Activated naive CD8-positive, alpha-beta T cell treated with anti-CD3 and anti-CD28 coated beads, Interleukin-2, amount 50 U/mL, for 24 hours (primary cell): Measurements from ENCODE around the gene DCC.

ENCODE experiments used
- ATAC-seq: fragments of 150-1000 bp; cut with Tn5 transposase; one replicate; pipeline ENCODE4 v1.10.0; 2021
- DNase-seq: peaks from one replicate; pipeline ENCODE4 v3.0.0; 2021
- H3K27ac Mint-ChIP-seq: one replicate; pipeline ENCODE4 v1.8.0; 2021; ENCODE audit warnings: mild to moderate bottlenecking, mixed read lengths
- H3K27me3 Mint-ChIP-seq: one replicate; pipeline ENCODE4 v1.8.0; 2021; ENCODE audit warnings: mixed read lengths
- H3K36me3 Mint-ChIP-seq: one replicate; pipeline ENCODE4 v1.8.0; 2021; ENCODE audit warnings: low read depth, mixed read lengths
- H3K4me1 Mint-ChIP-seq: one replicate; pipeline ENCODE4 v1.8.0; 2021; ENCODE audit warnings: mixed read lengths
- H3K4me3 Mint-ChIP-seq: one replicate; pipeline ENCODE4 v1.8.0; 2021; ENCODE audit warnings: mild to moderate bottlenecking, moderate library complexity, mixed read lengths
- H3K9me3 Mint-ChIP-seq: one replicate; pipeline ENCODE4 v1.8.0; 2021; ENCODE audit warnings: mixed read lengths

Gene DCC

GRCh38 chr18:52427521-52428175, 87.7 kb downstream of the DCC start:
- no peak overlapping the region for H3K4me3 Mint-ChIP-seq
- no peaks in the 10 kb centered on the region for H3K36me3 Mint-ChIP-seq
- no peak for ATAC-seq
- no peak for DNase-seq
- H3K27ac Mint-ChIP-seq: no peak overlapping the region
- H3K4me1 Mint-ChIP-seq: no peaks in the 10 kb centered on the region
- H3K9me3 Mint-ChIP-seq: peaks cover 5% of the 10 kb centered on the region
- no peaks in the 10 kb centered on the region for H3K27me3 Mint-ChIP-seq

GRCh38 chr18:52431683-52432082, 91.7 kb downstream of the DCC start:
- Mint-ChIP-seq H3K9me3 (peaks cover 5% of the 10 kb centered on the region), H3K27ac (no peak overlapping the region), H3K4me1 (no peaks in the 10 kb centered on the region), H3K4me3 (no peak overlapping the region), H3K36me3 (no peaks in the 10 kb centered on the region), H3K27me3 (no peaks in the 10 kb centered on the region)
- no peak for ATAC-seq
- no peak for DNase-seq

DNA sequence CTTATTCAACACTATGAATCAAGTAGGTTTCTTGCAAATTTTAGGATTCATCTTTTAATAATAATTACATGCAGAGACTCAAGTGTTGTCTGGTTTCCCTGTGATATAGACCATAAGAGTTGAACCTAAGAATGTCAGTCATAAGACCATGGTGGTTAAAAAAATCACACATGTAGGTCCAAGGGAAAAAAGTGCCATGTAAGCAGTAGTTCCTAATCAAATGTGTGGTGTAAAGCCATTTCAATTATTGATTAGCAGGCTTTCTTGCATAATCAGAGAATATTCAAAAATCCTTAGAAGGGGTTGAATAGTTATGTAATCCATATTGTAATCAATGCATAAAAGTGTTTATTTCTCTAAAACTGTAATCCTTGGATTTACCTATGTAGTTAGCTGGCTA, 93.8 kb downstream of the DCC start:
- Mint-ChIP-seq H3K27me3 (no peaks in the 10 kb centered on the region), H3K9me3 (no peaks in the 10 kb centered on the region), H3K4me3 (no peak overlapping the region), H3K27ac (no peak overlapping the region), H3K36me3 (no peaks in the 10 kb centered on the region), H3K4me1 (no peaks in the 10 kb centered on the region)
- DNase-seq: no peak
- ATAC-seq: no peak

GRCh38 chr18:52435301-52435700, 95.3 kb downstream of the DCC start:
- Mint-ChIP-seq H3K4me3 (no peak overlapping the region), H3K9me3 (no peaks in the 10 kb centered on the region), H3K4me1 (no peaks in the 10 kb centered on the region), H3K27me3 (no peaks in the 10 kb centered on the region), H3K27ac (no peak overlapping the region), H3K36me3 (no peaks in the 10 kb centered on the region)
- ATAC-seq: no peak
- DNase-seq: no peak

DNA sequence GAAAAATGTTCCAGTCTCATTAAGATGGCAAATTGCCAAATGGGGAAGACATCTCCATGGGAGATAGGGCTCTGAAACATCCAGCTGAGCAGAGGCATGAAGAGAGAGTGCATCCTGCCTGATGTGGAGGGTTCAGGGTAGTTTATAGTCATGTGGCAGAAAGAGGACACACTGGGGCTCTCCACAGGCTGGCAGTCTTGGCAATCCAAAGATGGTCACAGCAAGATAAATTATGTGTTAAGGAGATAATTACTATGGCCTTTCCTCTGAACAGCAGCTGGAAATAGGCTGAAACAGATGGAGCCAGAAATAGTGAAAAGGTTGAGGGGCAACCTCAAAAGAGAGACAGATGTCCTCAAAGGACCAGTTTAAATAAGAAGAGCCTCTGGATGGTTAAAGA, 97.2 kb downstream of the DCC start:
- H3K36me3 Mint-ChIP-seq: no peaks in the 10 kb centered on the region
- no peak for DNase-seq
- no peak overlapping the region for H3K4me3 Mint-ChIP-seq
- H3K27me3 Mint-ChIP-seq: no peaks in the 10 kb centered on the region
- H3K27ac Mint-ChIP-seq: no peak overlapping the region
- H3K9me3 Mint-ChIP-seq: no peaks in the 10 kb centered on the region
- ATAC-seq: no peak
- H3K4me1 Mint-ChIP-seq: no peaks in the 10 kb centered on the region

GRCh38 chr18:52439457-52439856, 99.5 kb downstream of the DCC start:
- Mint-ChIP-seq H3K4me3 (no peak overlapping the region), H3K27ac (no peak overlapping the region), H3K27me3 (no peaks in the 10 kb centered on the region), H3K9me3 (peaks cover 7% of the 10 kb centered on the region), H3K4me1 (no peaks in the 10 kb centered on the region), H3K36me3 (no peaks in the 10 kb centered on the region)
- no peak for ATAC-seq
- DNase-seq: no peak

GRCh38 chr18:52441794-52442193, 101.8 kb downstream of the DCC start:
- Mint-ChIP-seq H3K36me3 (no peaks in the 10 kb centered on the region), H3K9me3 (peaks cover 7% of the 10 kb centered on the region), H3K4me3 (no peak overlapping the region), H3K27ac (no peak overlapping the region), H3K4me1 (no peaks in the 10 kb centered on the region), H3K27me3 (no peaks in the 10 kb centered on the region)
- ATAC-seq: no peak
- DNase-seq: no peak

- Mint-ChIP-seq H3K36me3 (no peaks in the 10 kb centered on the region), H3K4me3 (no peak overlapping the region), H3K9me3 (peaks cover 7% of the 10 kb centered on the region), H3K27me3 (no peaks in the 10 kb centered on the region), H3K27ac (no peak overlapping the region), H3K4me1 (no peaks in the 10 kb centered on the region)
- DNase-seq (no peak), ATAC-seq (no peak)
These were observed 102.7 kb downstream of the DCC start for GRCh38 chr18:52442686-52443085.

DNA sequence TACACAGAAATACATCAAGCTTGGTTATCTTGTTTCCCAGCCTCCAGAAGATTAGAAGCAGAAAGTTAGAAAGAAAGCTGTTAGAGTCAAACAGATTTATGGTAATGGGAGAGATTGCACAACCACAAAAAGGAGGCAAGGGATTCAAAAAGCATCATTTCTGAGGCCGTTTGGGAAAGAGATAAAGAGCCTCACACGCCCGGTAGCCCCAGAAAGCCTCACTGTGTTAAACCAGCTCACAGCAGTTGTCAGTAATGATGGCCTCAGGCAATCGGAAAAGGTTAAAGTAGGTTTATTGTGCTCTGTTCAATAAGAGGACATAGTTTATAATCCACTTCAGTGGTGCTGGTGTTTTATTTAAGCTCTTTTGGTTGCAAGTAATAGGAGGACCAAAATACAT, 111.3 kb downstream of the DCC start:
- ATAC-seq: no peak
- H3K27me3 Mint-ChIP-seq: no peaks in the 10 kb centered on the region
- no peak overlapping the region for H3K4me3 Mint-ChIP-seq
- H3K27ac Mint-ChIP-seq: no peak overlapping the region
- DNase-seq: no peak
- H3K4me1 Mint-ChIP-seq: no peaks in the 10 kb centered on the region
- no peaks in the 10 kb centered on the region for H3K36me3 Mint-ChIP-seq
- H3K9me3 Mint-ChIP-seq: no peaks in the 10 kb centered on the region

DNA sequence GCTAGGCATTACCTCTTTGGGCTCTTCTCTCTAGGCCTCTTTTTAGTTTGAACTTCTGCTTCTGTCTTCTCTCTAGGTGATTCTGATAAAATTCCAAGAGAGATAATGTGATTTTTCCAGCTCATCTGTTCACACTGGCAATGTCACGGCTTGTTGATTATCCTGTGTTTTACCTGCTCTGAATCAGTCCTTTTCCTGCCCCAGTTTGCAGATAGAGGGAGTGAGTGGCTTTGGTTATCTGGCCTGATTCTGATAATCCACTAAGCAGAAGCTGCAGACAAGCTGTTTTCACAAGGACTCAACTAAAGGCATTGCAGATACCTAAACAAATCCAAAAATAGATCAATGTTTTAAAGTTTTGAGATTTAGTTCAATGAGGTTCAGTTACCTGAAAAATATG, 111.9 kb downstream of the DCC start:
- Mint-ChIP-seq H3K4me3 (no peak overlapping the region), H3K36me3 (no peaks in the 10 kb centered on the region), H3K9me3 (no peaks in the 10 kb centered on the region), H3K4me1 (no peaks in the 10 kb centered on the region), H3K27ac (no peak overlapping the region), H3K27me3 (no peaks in the 10 kb centered on the region)
- DNase-seq: no peak
- no peak for ATAC-seq

DNA sequence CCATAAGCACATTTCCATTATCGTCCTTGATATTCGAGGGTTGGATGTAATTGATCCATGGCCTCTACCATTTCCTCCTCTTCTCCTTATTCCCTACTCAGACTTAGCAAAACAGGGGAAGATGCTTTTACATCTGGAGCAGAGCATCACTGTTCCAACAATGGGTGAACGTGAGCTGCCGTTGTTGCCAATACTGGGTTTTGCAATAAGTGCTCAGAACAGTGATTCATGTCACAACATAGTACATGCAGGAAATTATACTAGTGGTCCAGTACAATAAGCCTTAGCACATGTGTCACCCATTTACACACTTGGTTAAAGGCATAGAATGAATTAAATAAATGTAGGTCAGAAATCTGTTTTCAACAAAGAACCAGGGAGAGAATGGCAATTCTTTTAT, 112.4 kb downstream of the DCC start:
- Mint-ChIP-seq H3K27me3 (no peaks in the 10 kb centered on the region), H3K27ac (no peak overlapping the region), H3K9me3 (no peaks in the 10 kb centered on the region), H3K36me3 (no peaks in the 10 kb centered on the region), H3K4me3 (no peak overlapping the region), H3K4me1 (no peaks in the 10 kb centered on the region)
- DNase-seq: no peak
- ATAC-seq: no peak

GRCh38 chr18:52459890-52460289, 119.9 kb downstream of the DCC start:
- DNase-seq (no peak), ATAC-seq (no peak)
- H3K27ac Mint-ChIP-seq: no peak overlapping the region
- H3K9me3 Mint-ChIP-seq: peaks cover 7% of the 10 kb centered on the region
- no peaks in the 10 kb centered on the region for H3K4me1 Mint-ChIP-seq
- no peak overlapping the region for H3K4me3 Mint-ChIP-seq
- no peaks in the 10 kb centered on the region for H3K27me3 Mint-ChIP-seq
- H3K36me3 Mint-ChIP-seq: no peaks in the 10 kb centered on the region

GRCh38 chr18:52462853-52463252, 122.9 kb downstream of the DCC start:
- Mint-ChIP-seq H3K27me3 (no peaks in the 10 kb centered on the region), H3K27ac (no peak overlapping the region), H3K36me3 (no peaks in the 10 kb centered on the region), H3K4me1 (no peaks in the 10 kb centered on the region), H3K9me3 (peaks cover 11% of the 10 kb centered on the region), H3K4me3 (no peak overlapping the region)
- ATAC-seq: no peak
- no peak for DNase-seq

- DNase-seq: no peak
These were observed 125.4 kb downstream of the DCC start for GRCh38 chr18:52465391-52465790.

GRCh38 chr18:52468496-52468895, 128.5 kb downstream of the DCC start:
- H3K9me3 Mint-ChIP-seq: peaks cover 7% of the 10 kb centered on the region
- no peaks in the 10 kb centered on the region for H3K27me3 Mint-ChIP-seq
- H3K4me3 Mint-ChIP-seq: no peak overlapping the region
- no peak for ATAC-seq
- H3K4me1 Mint-ChIP-seq: no peaks in the 10 kb centered on the region
- no peaks in the 10 kb centered on the region for H3K36me3 Mint-ChIP-seq
- no peak overlapping the region for H3K27ac Mint-ChIP-seq
- no peak for DNase-seq

More at GRCh38 chr18:52465391-52465790, 125.4 kb downstream of the DCC start:
- Mint-ChIP-seq H3K4me3 (no peak overlapping the region), H3K27me3 (no peaks in the 10 kb centered on the region), H3K27ac (no peak overlapping the region), H3K9me3 (peaks cover 8% of the 10 kb centered on the region), H3K36me3 (no peaks in the 10 kb centered on the region), H3K4me1 (no peaks in the 10 kb centered on the region)
- ATAC-seq: no peak

- no peak for ATAC-seq
- no peaks in the 10 kb centered on the region for H3K9me3 Mint-ChIP-seq
These were observed 135.3 kb downstream of the DCC start for GRCh38 chr18:52475325-52475724.

More at GRCh38 chr18:52475325-52475724, 135.3 kb downstream of the DCC start:
- no peak overlapping the region for H3K27ac Mint-ChIP-seq
- no peaks in the 10 kb centered on the region for H3K27me3 Mint-ChIP-seq
- no peak overlapping the region for H3K4me3 Mint-ChIP-seq
- no peaks in the 10 kb centered on the region for H3K36me3 Mint-ChIP-seq
- no peaks in the 10 kb centered on the region for H3K4me1 Mint-ChIP-seq
- DNase-seq: no peak
